Activated CD4-positive, alpha-beta T cell treated with anti-CD3 and anti-CD28 coated beads, Interleukin-2, amount 50 U/mL, for 4 hours (primary cell): ENCODE measurements around the gene C1QTNF6.

Experiments
- DNase-seq, 2 experiments: peaks; one replicate each; pipeline ENCODE4 v3.0.0-alpha.2; 2020

Gene C1QTNF6

GRCh38 chr22:37160027-37160426, 28.0 kb downstream of the C1QTNF6 start:
- no peak for DNase-seq

- no peak for DNase-seq
Observed at GRCh38 chr22:37158963-37159290, 29.1 kb downstream of the C1QTNF6 start.

- peak in 1 of 2 experiments; percentile 19 for DNase-seq
Observed at GRCh38 chr22:37157516-37158285, 30.3 kb downstream of the C1QTNF6 start.

- no peak for DNase-seq
Observed at GRCh38 chr22:37156686-37157435, 31.2 kb downstream of the C1QTNF6 start.

GRCh38 chr22:37155971-37156370, 32.1 kb downstream of the C1QTNF6 start:
- no peak for DNase-seq

- DNase-seq = no peak
Observed at GRCh38 chr22:37154925-37155712, 32.9 kb downstream of the C1QTNF6 start.

GRCh38 chr22:37153901-37154300, 34.1 kb downstream of the C1QTNF6 start:
- DNase-seq = no peak

- no peak for DNase-seq
Observed at GRCh38 chr22:37151401-37151800, 36.6 kb downstream of the C1QTNF6 start.

- DNase-seq = no peak
Observed at GRCh38 chr22:37150701-37151100, 37.3 kb downstream of the C1QTNF6 start.

- no peak for DNase-seq
Observed at GRCh38 chr22:37148742-37149665, 39.0 kb downstream of the C1QTNF6 start.

- peak; percentile 35 to 50 for DNase-seq
Observed at GRCh38 chr22:37148031-37148651, 39.9 kb downstream of the C1QTNF6 start.

GRCh38 chr22:37147186-37147990, 40.7 kb downstream of the C1QTNF6 start:
- DNase-seq = no peak

- no peak for DNase-seq
Observed at GRCh38 chr22:37146507-37147180, 41.4 kb downstream of the C1QTNF6 start.

GRCh38 chr22:37146051-37146385, 42.0 kb downstream of the C1QTNF6 start:
- no peak for DNase-seq

- DNase-seq = no peak
Observed at GRCh38 chr22:37145180-37146050, 42.6 kb downstream of the C1QTNF6 start.

- no peak for DNase-seq
Observed at GRCh38 chr22:37144180-37144554, 43.9 kb downstream of the C1QTNF6 start.

- DNase-seq = no peak
Observed at GRCh38 chr22:37141971-37142370, 46.1 kb downstream of the C1QTNF6 start.

GRCh38 chr22:37141476-37141875, 46.6 kb downstream of the C1QTNF6 start:
- DNase-seq = no peak

GRCh38 chr22:37140686-37141323, 47.2 kb downstream of the C1QTNF6 start:
- DNase-seq = no peak
